ENCODE measurements around the gene KIAA0319L.

GRCh38 chr1:35433714-35434113 lies 123.5 kb downstream of the KIAA0319L start:
- no peak for TF ChIP-seq REST (IDR thresholded peaks at IDR 0.05; ENCODE audit: borderline replicate concordance)
- no peak for TF ChIP-seq CTCF (IDR thresholded peaks at IDR 0.05; ENCODE audit: poor library complexity, severe bottlenecking)
- TF ChIP-seq POLR2AphosphoS5 (IDR thresholded peaks at IDR 0.05): no peak
- TF ChIP-seq EZH2 (IDR thresholded peaks at IDR 0.05; ENCODE audit: borderline replicate concordance, insufficient read depth, low read length, poor library complexity, severe bottlenecking): no peak
- no peak for TF ChIP-seq TAF1 (IDR thresholded peaks at IDR 0.05; ENCODE audit: low read depth)
